Amniotic stem cell (primary cell): ENCODE measurements around the gene RFC4.

ENCODE experiments used
- DNase-seq: peaks from one replicate; lab custom pipeline; 2025; lab: John Stamatoyannopoulos, UW

The RFC4 gene

DNA sequence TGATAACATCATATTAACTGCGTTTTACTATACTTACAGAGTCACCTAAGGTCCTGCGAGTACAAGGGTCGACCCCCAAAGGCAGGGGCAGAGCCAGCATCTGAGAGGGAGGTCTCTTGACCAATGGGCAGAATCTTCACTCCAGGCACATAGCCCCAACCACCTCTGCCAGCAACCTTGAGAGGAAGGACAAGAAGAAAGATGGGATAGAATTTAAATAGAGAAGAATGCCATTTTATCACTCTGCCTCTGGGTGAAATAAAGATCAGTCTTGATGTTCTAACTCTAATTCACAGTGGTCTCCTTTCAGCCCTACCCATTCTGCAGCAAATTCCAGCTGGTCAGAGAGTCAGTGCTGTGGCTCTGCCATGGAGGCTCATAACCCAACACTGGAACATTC is 62.6 kb downstream of the RFC4 start:
- DNase-seq, result no peak

DNA sequence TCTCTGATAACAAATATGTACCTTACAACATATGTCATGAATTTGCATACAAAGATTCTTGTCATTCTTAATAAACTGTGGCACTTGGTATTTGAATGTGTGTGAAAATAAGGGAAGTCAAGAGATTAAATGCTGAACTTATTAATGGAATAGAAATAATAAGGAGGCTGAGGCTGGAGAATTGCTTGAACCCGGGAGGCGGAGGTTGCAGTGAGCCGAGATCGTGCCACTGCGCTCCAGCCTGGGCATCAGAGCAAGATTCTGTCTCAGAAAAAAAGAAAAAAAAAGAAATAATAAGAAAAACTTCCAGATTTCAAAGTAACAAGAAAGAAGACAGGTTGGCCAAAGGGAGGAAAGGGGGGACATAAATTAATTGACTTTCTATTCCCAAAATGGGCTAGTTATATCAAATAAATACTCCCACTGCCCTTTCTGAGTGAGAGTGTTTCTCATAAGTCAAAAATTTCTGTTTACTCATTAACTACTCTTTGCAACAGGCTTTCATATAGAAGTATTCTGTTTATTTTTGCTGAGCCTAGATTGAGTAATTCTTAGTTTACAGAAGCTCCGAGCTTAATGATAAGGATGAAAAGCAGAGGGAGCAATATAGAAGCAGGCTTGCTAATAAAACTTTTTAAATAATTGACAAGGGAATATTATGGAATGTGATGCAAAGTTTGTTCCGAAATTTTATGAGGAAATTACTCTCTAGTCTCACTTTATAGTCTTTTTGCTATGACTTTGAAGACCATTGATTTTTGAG is 63.5 kb downstream of the RFC4 start:
- DNase-seq, result no peak
